ENCODE results near the gene EIF2S2.

GRCh38 chr20:34104059-34104458 lies 8.0 kb downstream of the EIF2S2 start:
- TF ChIP-seq CTCF (IDR thresholded peaks at IDR 0.05) (no peak), JUN (IDR thresholded peaks at IDR 0.05) (no peak), ZSCAN20 (CRISPR knock-in tag; IDR thresholded peaks at IDR 0.05) (no peak), HOXA7 (CRISPR knock-in tag; IDR thresholded peaks at IDR 0.05) (no peak), POLR2A (IDR thresholded peaks at IDR 0.05; ENCODE audit: low read length) (no peak), CEBPB (IDR thresholded peaks at IDR 0.05) (no peak), CHD2 (IDR thresholded peaks at IDR 0.05; ENCODE audit: low read length, partially characterized antibody) (no peak), HDAC2 (IDR thresholded peaks at IDR 0.05) (no peak)
- TF ChIP-seq, protein P1, sequence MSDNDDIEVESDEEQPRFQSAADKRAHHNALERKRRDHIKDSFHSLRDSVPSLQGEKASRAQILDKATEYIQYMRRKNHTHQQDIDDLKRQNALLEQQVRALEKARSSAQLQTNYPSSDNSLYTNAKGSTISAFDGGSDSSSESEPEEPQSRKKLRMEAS (IDR thresholded peaks at IDR 0.05) = no peak
- TF ChIP-seq, protein P2, sequence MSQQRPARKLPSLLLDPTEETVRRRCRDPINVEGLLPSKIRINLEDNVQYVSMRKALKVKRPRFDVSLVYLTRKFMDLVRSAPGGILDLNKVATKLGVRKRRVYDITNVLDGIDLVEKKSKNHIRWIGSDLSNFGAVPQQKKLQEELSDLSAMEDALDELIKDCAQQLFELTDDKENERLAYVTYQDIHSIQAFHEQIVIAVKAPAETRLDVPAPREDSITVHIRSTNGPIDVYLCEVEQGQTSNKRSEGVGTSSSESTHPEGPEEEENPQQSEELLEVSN (IDR thresholded peaks at IDR 0.05; ENCODE audit: borderline replicate concordance, low read depth) = no peak

Data from A549 (cell line).